HG02840 (cell line): ENCODE measurements around the gene ATXN7L1.

Source experiments
- ATAC-seq: cut with Tn5 transposase; IDR thresholded peaks from one replicate; pipeline ENCODE4 v1.9.1; 2021; ENCODE audit warnings: mild to moderate bottlenecking, moderate library complexity, moderate number of reproducible peaks; ENCODE audit not compliant: unreplicated experiment, low FRiP score

ATXN7L1 gene

GRCh38 chr7:105565190-105565589 is 311.2 kb downstream of the ATXN7L1 start:
- ATAC-seq = no peak

GRCh38 chr7:105559926-105560325 is 316.5 kb downstream of the ATXN7L1 start:
- no peak for ATAC-seq
